Measurements from ENCODE around the gene ABCC10. TPM values are rescaled to one million over a fixed set of nuclear protein-coding genes. Genes with fewer than 3 reads are reported as not detected.
"Not testable (repeated sequence)": the region's sequence is repeated elsewhere in the genome, so short reads cannot be mapped to it uniquely, and the experiment has no call there.

ABCC10 gene
- total RNA-seq, 1 experiment from 2014 or later: 31.8 TPM

GRCh38 chr6:43457643-43458042 is 30.3 kb downstream of the ABCC10 start:
- H3K4ac ChIP-seq (ENCODE audit: low read depth, low read length): no peak overlapping the region
- H3K9me3 Mint-ChIP-seq: no peaks in the 10 kb centered on the region; a peak in 2 of 5 replicates
- no peak overlapping the region for H2BK120ac ChIP-seq (ENCODE audit: low read depth, low read length, poor library complexity, severe bottlenecking)
- no peak overlapping the region for H3K27ac Mint-ChIP-seq
- no peak overlapping the region for H4K8ac ChIP-seq (replicated peaks; ENCODE audit: insufficient read length, low read depth, low read length)
- no peak overlapping the region for H2BK5ac ChIP-seq (ENCODE audit: insufficient read length, low read length)
- no peak overlapping the region for H3K27ac ChIP-seq (ENCODE audit: insufficient read length, low read depth, low read length)
- DNase-seq: no peak
- WGBS (ENCODE audit: extremely low coverage, insufficient read length, low lambda C conversion rate): no CpG with 5 or more reads among the region's 9 CpGs
- H4K5ac ChIP-seq (ENCODE audit: insufficient read length, low read depth, low read length): no peak overlapping the region
- H3K36me3 Mint-ChIP-seq (ENCODE audit: insufficient read depth in 1 of 3, low read depth in 3 of 3): peaks cover 0 to 7% (median 4%) of the 10 kb centered on the region in 3 experiments; a peak in 4 of 7 replicates
- peaks cover 50% of the 10 kb centered on the region for H3K27me3 Mint-ChIP-seq (ENCODE audit: low read depth)
- no peaks in the 10 kb centered on the region for H3K79me2 ChIP-seq (ENCODE audit: insufficient read depth, low read length)
- no peak overlapping the region for H2AK5ac ChIP-seq (ENCODE audit: insufficient read length, low read length)
- no peak overlapping the region for H3K4me2 ChIP-seq (ENCODE audit: insufficient read depth, insufficient read length, low read length)
- H3K4me1 Mint-ChIP-seq: peaks cover 9 to 12% of the 10 kb centered on the region in 2 experiments
- peaks cover 14% of the 10 kb centered on the region for H3K23me2 ChIP-seq (ENCODE audit: insufficient read length, low read depth, low read length, poor library complexity, severe bottlenecking)
- no peak overlapping the region for H3K56ac ChIP-seq (ENCODE audit: insufficient read length, low read depth, low read length)
- no peak overlapping the region for H3K23ac ChIP-seq (ENCODE audit: insufficient read length, low read depth, low read length)
- no peak overlapping the region for H2AFZ ChIP-seq (ENCODE audit: low read length)
- H4K20me1 ChIP-seq (ENCODE audit: control insufficient read depth, insufficient read depth, insufficient read length): peaks cover 4% of the 10 kb centered on the region
- no peak overlapping the region for H3K9ac ChIP-seq (ENCODE audit: extremely low read depth, insufficient read length, low read length)
- no peak overlapping the region for H2BK15ac ChIP-seq (ENCODE audit: low read depth, low read length)
- no peak overlapping the region for H2BK12ac ChIP-seq (ENCODE audit: insufficient read length, low read depth, low read length)
- peak overlapping the region in 1 of 2 experiments; percentile 36; a peak in 2 of 5 replicates for H3K4me3 Mint-ChIP-seq
- no peak overlapping the region for H3T11ph ChIP-seq (ENCODE audit: low read length)
- H3K4me1 ChIP-seq (ENCODE audit: insufficient read depth, low read length): no peaks in the 10 kb centered on the region
- H3K18ac ChIP-seq (ENCODE audit: insufficient read length, low read depth, low read length): no peak overlapping the region
- no peak overlapping the region for H4K91ac ChIP-seq (ENCODE audit: insufficient read length, low read depth, low read length)
- no peak overlapping the region for H2BK20ac ChIP-seq (ENCODE audit: low read depth, low read length, poor library complexity, severe bottlenecking)
- no peaks in the 10 kb centered on the region for H3K9me3 ChIP-seq (ENCODE audit: control insufficient read depth, low read depth, low read length)
- peaks cover 12% of the 10 kb centered on the region; the same call in 1 of the 2 replicates for H3K27me3 ChIP-seq (ENCODE audit: insufficient read depth, low read length)
- no peaks in the 10 kb centered on the region for H3K79me1 ChIP-seq (ENCODE audit: insufficient read depth, low read depth, low read length, poor library complexity, severe bottlenecking)
- TF ChIP-seq, protein P1, sequence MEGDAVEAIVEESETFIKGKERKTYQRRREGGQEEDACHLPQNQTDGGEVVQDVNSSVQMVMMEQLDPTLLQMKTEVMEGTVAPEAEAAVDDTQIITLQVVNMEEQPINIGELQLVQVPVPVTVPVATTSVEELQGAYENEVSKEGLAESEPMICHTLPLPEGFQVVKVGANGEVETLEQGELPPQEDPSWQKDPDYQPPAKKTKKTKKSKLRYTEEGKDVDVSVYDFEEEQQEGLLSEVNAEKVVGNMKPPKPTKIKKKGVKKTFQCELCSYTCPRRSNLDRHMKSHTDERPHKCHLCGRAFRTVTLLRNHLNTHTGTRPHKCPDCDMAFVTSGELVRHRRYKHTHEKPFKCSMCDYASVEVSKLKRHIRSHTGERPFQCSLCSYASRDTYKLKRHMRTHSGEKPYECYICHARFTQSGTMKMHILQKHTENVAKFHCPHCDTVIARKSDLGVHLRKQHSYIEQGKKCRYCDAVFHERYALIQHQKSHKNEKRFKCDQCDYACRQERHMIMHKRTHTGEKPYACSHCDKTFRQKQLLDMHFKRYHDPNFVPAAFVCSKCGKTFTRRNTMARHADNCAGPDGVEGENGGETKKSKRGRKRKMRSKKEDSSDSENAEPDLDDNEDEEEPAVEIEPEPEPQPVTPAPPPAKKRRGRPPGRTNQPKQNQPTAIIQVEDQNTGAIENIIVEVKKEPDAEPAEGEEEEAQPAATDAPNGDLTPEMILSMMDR (conservative IDR thresholded peaks at IDR 0.05): peak; percentile 21; the same call in 1 of the 3 replicates
- no peak overlapping the region for H3K14ac ChIP-seq (ENCODE audit: insufficient read depth, low read length)

- not testable (repeated sequence) for H3K18ac ChIP-seq (ENCODE audit: insufficient read length, low read depth, low read length); H3K79me2 ChIP-seq (ENCODE audit: insufficient read depth, low read length); H2BK15ac ChIP-seq (ENCODE audit: low read depth, low read length); H2BK5ac ChIP-seq (ENCODE audit: insufficient read length, low read length); H3K36me3 Mint-ChIP-seq (ENCODE audit: insufficient read depth in 1 of 3, low read depth in 3 of 3); H3K27ac Mint-ChIP-seq; H4K20me1 ChIP-seq (ENCODE audit: control insufficient read depth, insufficient read depth, insufficient read length); H3K23ac ChIP-seq (ENCODE audit: insufficient read length, low read depth, low read length); H2BK20ac ChIP-seq (ENCODE audit: low read depth, low read length, poor library complexity, severe bottlenecking); H3K9ac ChIP-seq (ENCODE audit: extremely low read depth, insufficient read length, low read length); H3K4me1 ChIP-seq (ENCODE audit: insufficient read depth, low read length); H3K79me1 ChIP-seq (ENCODE audit: insufficient read depth, low read depth, low read length, poor library complexity, severe bottlenecking); H2BK12ac ChIP-seq (ENCODE audit: insufficient read length, low read depth, low read length); H3K56ac ChIP-seq (ENCODE audit: insufficient read length, low read depth, low read length); H2AFZ ChIP-seq (ENCODE audit: low read length); H3K4ac ChIP-seq (ENCODE audit: low read depth, low read length); H3K9me3 Mint-ChIP-seq; DNase-seq; H3K9me3 ChIP-seq (ENCODE audit: control insufficient read depth, low read depth, low read length); H3K14ac ChIP-seq (ENCODE audit: insufficient read depth, low read length); H4K5ac ChIP-seq (ENCODE audit: insufficient read length, low read depth, low read length); H3K4me3 Mint-ChIP-seq; H4K8ac ChIP-seq (replicated peaks; ENCODE audit: insufficient read length, low read depth, low read length); H4K91ac ChIP-seq (ENCODE audit: insufficient read length, low read depth, low read length); H2AK5ac ChIP-seq (ENCODE audit: insufficient read length, low read length); H3K27ac ChIP-seq (ENCODE audit: insufficient read length, low read depth, low read length); H3T11ph ChIP-seq (ENCODE audit: low read length); H3K4me2 ChIP-seq (ENCODE audit: insufficient read depth, insufficient read length, low read length); H2BK120ac ChIP-seq (ENCODE audit: low read depth, low read length, poor library complexity, severe bottlenecking)
- Mint-ChIP-seq H3K27me3 (ENCODE audit: low read depth) (peaks cover 52% of the 10 kb centered on the region), H3K4me1 (peaks cover 9 to 12% of the 10 kb centered on the region in 2 experiments)
- Histone ChIP-seq H3K23me2 (ENCODE audit: insufficient read length, low read depth, low read length, poor library complexity, severe bottlenecking) (peaks cover 14% of the 10 kb centered on the region), H3K27me3 (ENCODE audit: insufficient read depth, low read length) (peaks cover 12% of the 10 kb centered on the region; the same call in 1 of the 2 replicates)
- WGBS (ENCODE audit: extremely low coverage, insufficient read length, low lambda C conversion rate): no CpG with 5 or more reads among the region's 15 CpGs
Measured at GRCh38 chr6:43458154-43458553, 30.8 kb downstream of the ABCC10 start.
